Neural crest cell (in vitro differentiated cells): ENCODE measurements around the gene ASB2. TPM values are rescaled to one million over a fixed set of nuclear protein-coding genes. Genes with fewer than 3 reads are reported as not detected.

Experiments
- DNase-seq: peaks from one replicate; pipeline ENCODE4 v3.0.0; 2021; ENCODE audit warnings: low read depth, mixed read lengths, low spot score
- H3K27ac Mint-ChIP-seq: one replicate; pipeline ENCODE4 v1.8.0; 2021; ENCODE audit warnings: mild to moderate bottlenecking, mixed read lengths; ENCODE audit not compliant: unreplicated experiment
- H3K27me3 Mint-ChIP-seq: 2 replicates; pipeline ENCODE4 v1.8.0; 2021; ENCODE audit warnings: low read depth, mild to moderate bottlenecking, mixed read lengths
- H3K36me3 Mint-ChIP-seq: 2 replicates; pipeline ENCODE4 v1.8.0; 2021; ENCODE audit warnings: low read depth, mild to moderate bottlenecking, mixed read lengths
- H3K4me1 Mint-ChIP-seq: 2 replicates; pipeline ENCODE4 v1.8.0; 2021; ENCODE audit warnings: mixed read lengths
- H3K4me3 Mint-ChIP-seq: one replicate; pipeline ENCODE4 v1.8.0; 2021; ENCODE audit warnings: mild to moderate bottlenecking, mixed read lengths
- H3K9me3 Mint-ChIP-seq: 2 replicates; pipeline ENCODE4 v1.8.0; 2021; ENCODE audit warnings: mixed read lengths
- total RNA-seq: library from RNA; stranded (reverse); gene quantifications from 2 replicates; pipeline ENCODE4 v1.2.1, GENCODE V29; 2021
- TF ChIP-seq, protein P1 (sequence below): fragments of 200-600 bp; sonication (generic); conservative IDR thresholded peaks from 2 replicates; pipeline ENCODE4 v1.5.0; 2021; ENCODE audit warnings: antibody characterized with exemption, mild to moderate bottlenecking

Gene ASB2
- total RNA-seq, 1 donor from 2014 or later = 3.5 TPM

DNA sequence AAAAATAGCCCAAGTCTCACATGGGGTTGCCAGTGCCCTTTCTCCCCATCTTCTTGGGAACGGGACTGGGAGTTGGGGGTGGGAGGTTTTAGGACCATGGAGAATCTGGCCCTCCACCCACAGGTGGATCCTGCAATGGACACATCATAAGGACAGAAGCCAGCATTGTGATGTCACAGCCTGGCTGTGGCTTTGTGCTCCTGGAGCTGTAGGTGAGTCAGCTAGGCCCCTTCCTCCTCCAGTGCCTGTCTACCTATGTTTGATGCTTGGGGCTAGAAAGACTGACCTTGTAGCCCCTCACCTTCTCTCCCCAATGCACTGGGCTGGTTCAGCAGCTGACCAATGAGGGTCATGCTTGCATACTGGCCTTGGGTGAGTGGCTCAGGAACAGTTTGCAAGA lies 20.7 kb upstream of the ASB2 start, which contains the start of gene CCDC197:
CCDC197 (plus strand) TSS at position 220 of the 400 bp plus-strand sequence. CDS start 831 bp downstream, outside the sequence.
- TF ChIP-seq, protein P1, sequence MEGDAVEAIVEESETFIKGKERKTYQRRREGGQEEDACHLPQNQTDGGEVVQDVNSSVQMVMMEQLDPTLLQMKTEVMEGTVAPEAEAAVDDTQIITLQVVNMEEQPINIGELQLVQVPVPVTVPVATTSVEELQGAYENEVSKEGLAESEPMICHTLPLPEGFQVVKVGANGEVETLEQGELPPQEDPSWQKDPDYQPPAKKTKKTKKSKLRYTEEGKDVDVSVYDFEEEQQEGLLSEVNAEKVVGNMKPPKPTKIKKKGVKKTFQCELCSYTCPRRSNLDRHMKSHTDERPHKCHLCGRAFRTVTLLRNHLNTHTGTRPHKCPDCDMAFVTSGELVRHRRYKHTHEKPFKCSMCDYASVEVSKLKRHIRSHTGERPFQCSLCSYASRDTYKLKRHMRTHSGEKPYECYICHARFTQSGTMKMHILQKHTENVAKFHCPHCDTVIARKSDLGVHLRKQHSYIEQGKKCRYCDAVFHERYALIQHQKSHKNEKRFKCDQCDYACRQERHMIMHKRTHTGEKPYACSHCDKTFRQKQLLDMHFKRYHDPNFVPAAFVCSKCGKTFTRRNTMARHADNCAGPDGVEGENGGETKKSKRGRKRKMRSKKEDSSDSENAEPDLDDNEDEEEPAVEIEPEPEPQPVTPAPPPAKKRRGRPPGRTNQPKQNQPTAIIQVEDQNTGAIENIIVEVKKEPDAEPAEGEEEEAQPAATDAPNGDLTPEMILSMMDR = no peak
- H3K4me1 Mint-ChIP-seq = peaks cover 7% of the 10 kb centered on the region
- no peaks in the 10 kb centered on the region for H3K9me3 Mint-ChIP-seq
- H3K36me3 Mint-ChIP-seq = no peaks in the 10 kb centered on the region
- peaks cover 7% of the 10 kb centered on the region for H3K27me3 Mint-ChIP-seq
- H3K4me3 Mint-ChIP-seq = no peak within 1 kb of the TSS
- no peak for DNase-seq
- no peak within 1 kb of the TSS for H3K27ac Mint-ChIP-seq

DNA sequence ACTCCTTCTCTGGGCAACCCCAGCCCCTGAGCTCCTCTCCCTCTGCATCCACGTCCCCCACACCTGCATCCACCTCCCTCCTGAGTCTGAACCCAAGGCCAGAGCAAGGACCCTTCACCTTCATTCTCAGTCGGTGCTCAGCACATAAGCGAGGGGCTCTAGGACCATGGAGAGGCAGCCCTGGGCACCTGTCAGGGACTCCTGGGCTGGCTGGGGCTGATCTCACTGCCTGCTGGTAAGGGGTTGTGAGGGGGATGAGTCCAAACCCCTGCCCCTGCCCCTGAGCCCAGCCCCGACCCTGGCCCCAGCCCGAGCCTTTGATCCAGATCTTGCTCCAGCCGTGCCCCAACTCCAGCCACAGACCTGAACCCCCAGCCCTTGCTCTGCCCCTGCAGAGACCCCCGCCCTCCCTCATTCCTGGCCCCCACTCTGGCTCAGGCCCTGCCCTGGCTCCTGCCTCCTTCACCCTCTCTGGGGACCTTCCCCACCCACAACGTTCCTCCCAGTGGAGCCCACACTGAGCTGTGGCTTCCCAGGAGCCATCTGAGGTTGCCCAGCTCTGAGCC lies 19.8 kb upstream of the ASB2 start:
- H3K4me1 Mint-ChIP-seq = no peaks in the 10 kb centered on the region
- no peaks in the 10 kb centered on the region for H3K9me3 Mint-ChIP-seq
- H3K27ac Mint-ChIP-seq = no peak overlapping the region
- TF ChIP-seq, protein P1 = no peak
- no peaks in the 10 kb centered on the region for H3K36me3 Mint-ChIP-seq
- no peak overlapping the region for H3K4me3 Mint-ChIP-seq
- H3K27me3 Mint-ChIP-seq = no peaks in the 10 kb centered on the region
- no peak for DNase-seq

DNA sequence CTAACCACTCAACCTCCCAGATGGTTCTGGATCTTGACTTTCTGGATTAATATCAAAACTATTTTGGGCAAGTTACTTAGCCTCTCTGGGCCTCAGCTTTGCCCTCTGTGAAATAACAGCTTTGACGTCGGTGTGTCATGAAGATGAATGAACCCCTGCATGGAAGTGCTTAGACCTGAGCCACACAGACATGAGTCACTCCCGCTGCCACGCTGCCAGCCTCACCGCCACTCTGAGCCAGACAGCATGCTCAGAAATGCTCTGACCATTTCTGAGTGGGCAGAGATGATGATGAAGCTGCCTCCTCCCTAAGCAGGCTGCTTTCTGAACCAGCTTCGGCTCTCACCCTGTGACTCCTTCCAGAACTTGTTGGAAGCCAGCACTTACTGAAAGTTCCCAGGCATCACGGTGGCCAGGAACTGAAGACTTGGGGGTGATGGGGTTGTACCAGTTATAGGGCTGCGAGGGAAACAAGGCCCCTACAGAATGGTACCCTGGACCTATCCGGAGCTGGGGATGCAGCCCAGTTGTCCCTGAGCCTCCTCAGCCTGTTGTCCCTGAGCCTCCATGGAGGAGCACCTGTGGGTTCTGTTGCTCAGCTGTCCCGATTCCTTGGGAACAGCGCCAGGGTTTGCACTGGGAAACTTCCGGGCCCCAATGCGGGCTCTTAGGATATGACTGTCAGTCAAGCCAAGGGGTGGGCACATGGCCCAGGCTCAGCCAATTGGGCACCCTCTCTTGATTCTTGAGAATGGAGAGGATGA lies 18.7 kb upstream of the ASB2 start:
- Mint-ChIP-seq H3K36me3 (no peaks in the 10 kb centered on the region), H3K27ac (no peak overlapping the region), H3K9me3 (no peaks in the 10 kb centered on the region), H3K27me3 (no peaks in the 10 kb centered on the region), H3K4me1 (peaks cover 7% of the 10 kb centered on the region), H3K4me3 (no peak overlapping the region)
- TF ChIP-seq, protein P1 = no peak
- no peak for DNase-seq

DNA sequence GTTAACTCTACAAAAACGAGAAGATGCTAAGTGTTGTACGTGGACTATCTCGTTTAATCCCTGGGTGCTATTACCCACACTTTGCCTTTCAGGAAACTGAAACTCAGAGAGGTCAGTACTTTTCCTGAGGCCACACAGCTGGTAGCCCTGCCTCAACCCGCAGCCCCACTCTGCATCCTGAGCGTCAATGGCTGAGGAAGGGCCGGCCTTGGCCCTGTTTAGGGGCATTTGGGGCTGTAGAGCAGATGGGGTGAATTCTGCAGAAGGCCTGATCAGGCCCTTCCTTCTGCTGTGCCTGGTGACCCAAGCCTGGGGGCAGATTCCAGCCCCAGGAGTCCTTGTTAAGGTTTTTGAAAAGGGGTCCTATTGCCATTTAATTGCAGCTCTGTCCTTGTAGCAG lies 17.0 kb upstream of the ASB2 start:
- DNase-seq = no peak
- Mint-ChIP-seq H3K27me3 (no peaks in the 10 kb centered on the region), H3K9me3 (no peaks in the 10 kb centered on the region), H3K4me3 (no peak overlapping the region), H3K36me3 (no peaks in the 10 kb centered on the region), H3K4me1 (peaks cover 16% of the 10 kb centered on the region), H3K27ac (no peak overlapping the region)
- TF ChIP-seq, protein P1 = no peak

DNA sequence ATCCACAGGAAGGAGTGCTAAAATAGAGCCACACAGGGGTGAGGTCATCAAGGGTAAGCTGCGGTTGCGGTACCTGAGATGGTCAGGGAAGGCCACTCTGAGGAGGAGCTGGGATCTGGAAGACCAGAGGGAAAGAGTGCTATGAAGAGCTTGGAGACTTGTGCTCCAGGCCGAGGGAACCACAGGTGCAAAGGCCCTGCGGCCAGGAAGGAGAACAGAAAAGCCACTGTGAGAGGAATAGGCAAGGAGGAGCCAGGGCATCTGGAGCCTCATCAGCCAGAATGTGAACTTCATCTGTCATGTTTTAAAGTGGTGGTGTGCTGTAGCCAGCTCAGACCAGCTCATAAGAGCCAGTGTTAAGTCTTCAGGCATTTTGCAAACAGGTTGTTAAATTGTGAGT lies 15.3 kb upstream of the ASB2 start:
- no peak overlapping the region for H3K27ac Mint-ChIP-seq
- peaks cover 18% of the 10 kb centered on the region for H3K4me1 Mint-ChIP-seq
- no peaks in the 10 kb centered on the region for H3K9me3 Mint-ChIP-seq
- no peak overlapping the region for H3K4me3 Mint-ChIP-seq
- no peak for DNase-seq
- TF ChIP-seq, protein P1 = no peak
- no peaks in the 10 kb centered on the region for H3K36me3 Mint-ChIP-seq
- H3K27me3 Mint-ChIP-seq = no peaks in the 10 kb centered on the region
